ENCODE data around the gene ZPR1. TPM values are rescaled to one million over a fixed set of nuclear protein-coding genes. Genes with fewer than 3 reads are reported as not detected.
A peak's percentile ranks its signal among the peaks of the same experiment; 100 is the strongest.
"Not testable (repeated sequence)": the region's sequence is repeated elsewhere in the genome, so short reads cannot be mapped to it uniquely, and the experiment has no call there.

ZPR1 gene, protein sequence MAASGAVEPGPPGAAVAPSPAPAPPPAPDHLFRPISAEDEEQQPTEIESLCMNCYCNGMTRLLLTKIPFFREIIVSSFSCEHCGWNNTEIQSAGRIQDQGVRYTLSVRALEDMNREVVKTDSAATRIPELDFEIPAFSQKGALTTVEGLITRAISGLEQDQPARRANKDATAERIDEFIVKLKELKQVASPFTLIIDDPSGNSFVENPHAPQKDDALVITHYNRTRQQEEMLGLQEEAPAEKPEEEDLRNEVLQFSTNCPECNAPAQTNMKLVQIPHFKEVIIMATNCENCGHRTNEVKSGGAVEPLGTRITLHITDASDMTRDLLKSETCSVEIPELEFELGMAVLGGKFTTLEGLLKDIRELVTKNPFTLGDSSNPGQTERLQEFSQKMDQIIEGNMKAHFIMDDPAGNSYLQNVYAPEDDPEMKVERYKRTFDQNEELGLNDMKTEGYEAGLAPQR
- total RNA-seq (10 to 100 TPM; 66.5 to 74.4 TPM), polyA plus RNA-seq (10 to 100 TPM; 29.5 to 42.9 (median 36.1) TPM), total RNA-seq (86.7 to 190 (median 158) reads per million in 6 experiments)

DNA sequence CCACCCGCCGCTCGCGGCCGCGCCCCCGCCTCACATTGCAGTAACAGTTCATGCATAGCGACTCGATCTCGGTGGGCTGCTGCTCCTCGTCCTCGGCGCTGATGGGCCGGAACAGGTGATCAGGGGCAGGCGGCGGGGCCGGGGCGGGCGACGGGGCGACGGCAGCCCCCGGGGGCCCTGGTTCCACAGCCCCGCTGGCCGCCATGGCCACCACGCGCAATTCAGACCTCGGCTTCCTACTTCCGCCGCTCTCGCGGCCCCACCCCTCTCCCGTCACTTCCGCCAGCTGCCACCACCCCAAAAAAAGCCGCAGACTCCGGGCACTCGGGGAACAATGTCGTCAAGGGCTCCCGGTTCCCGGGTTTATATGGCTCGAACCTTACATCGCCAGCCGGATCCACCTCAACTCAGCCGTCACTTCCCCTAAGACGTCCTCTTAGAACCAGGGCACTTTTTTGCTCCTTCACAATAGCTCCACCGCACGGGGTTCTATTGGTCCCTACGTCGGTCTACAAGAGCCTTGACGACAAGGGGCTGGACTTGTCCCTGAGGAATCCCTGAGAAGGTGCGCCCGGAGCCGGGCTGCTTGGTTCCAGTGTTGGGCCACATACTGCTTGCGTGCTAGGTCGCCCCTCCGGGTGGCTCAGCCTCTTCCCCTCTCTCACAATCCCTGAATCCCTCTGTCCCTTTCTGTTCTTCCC is at the start of gene ZPR1:
Gene ZPR1, minus strand, starts transcription at position 238 of the 701 bp plus-strand sequence. Its CDS starts 33 bp downstream, at position 205.
- peak; percentile 71 to 91 (median 84) for DNase-seq
- peaks cover 20 to 56% (median 44%) of the 10 kb centered on the region in 4 donors for H3K4me1 Mint-ChIP-seq
- H3K36me3 Mint-ChIP-seq, result peaks cover 0 to 41% (median 14%) of the 10 kb centered on the region in 3 donors
- peak within 1 kb of the TSS; percentile 86 to 100 (median 98) for H3K27ac Mint-ChIP-seq
- POLR2A ChIA-PET, result interaction anchor here (0.6 to 4.0 kb wide), 8 partner anchors 14 to 442 kb away, joined by 4 to 66 read pairs (median 8); partner anchors contain the start of genes APOA4, BUD13, SIDT2 and SIK3
- peak within 1 kb of the TSS; percentile 75 to 99 (median 97) for H3K4me3 Mint-ChIP-seq
- peak; percentile 84 to 87 for ATAC-seq
- H3K27me3 Mint-ChIP-seq, result peaks cover 0 to 5% (median 0%) of the 10 kb centered on the region in 5 donors
- peaks cover 0 to 2% (median 0%) of the 10 kb centered on the region in 9 donors for H3K9me3 Mint-ChIP-seq

DNA sequence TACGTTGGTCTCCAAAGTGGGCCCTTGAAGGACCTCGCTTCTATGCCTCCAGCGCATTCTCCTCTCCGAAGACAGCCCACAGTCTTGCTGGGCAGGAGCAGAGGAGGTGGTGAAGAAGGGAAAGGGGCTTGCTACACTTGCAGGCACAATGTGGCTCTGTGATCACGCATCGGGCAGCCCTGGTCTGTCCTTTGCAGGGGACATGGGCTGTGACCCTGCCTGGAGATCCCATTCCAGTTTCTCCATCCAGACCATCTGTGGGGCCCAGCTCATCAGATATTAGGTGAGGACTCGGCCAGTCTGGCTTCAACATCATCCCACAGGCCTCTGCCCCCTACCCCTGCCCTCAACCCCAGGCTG is 48.8 kb upstream of the ZPR1 start:
- ATAC-seq (no peak), DNase-seq (no peak)
- H3K27ac Mint-ChIP-seq, result no peak overlapping the region
- peaks cover 5 to 18% (median 15%) of the 10 kb centered on the region in 4 donors for H3K4me1 Mint-ChIP-seq
- H3K9me3 Mint-ChIP-seq, result no peaks in the 10 kb centered on the region
- POLR2A ChIA-PET, result interaction anchor here (0.8 to 5.7 kb wide), 7 partner anchors 12 to 261 kb away, joined by 3 to 60 read pairs (median 8); partner anchors contain the start of genes APOA5, BUD13, SIK3 and ZPR1
- H3K4me3 Mint-ChIP-seq, result peak overlapping the region in 2 of 10 donors; percentile 6 to 85
- no peaks in the 10 kb centered on the region for H3K27me3 Mint-ChIP-seq
- H3K36me3 Mint-ChIP-seq, result no peaks in the 10 kb centered on the region

DNA sequence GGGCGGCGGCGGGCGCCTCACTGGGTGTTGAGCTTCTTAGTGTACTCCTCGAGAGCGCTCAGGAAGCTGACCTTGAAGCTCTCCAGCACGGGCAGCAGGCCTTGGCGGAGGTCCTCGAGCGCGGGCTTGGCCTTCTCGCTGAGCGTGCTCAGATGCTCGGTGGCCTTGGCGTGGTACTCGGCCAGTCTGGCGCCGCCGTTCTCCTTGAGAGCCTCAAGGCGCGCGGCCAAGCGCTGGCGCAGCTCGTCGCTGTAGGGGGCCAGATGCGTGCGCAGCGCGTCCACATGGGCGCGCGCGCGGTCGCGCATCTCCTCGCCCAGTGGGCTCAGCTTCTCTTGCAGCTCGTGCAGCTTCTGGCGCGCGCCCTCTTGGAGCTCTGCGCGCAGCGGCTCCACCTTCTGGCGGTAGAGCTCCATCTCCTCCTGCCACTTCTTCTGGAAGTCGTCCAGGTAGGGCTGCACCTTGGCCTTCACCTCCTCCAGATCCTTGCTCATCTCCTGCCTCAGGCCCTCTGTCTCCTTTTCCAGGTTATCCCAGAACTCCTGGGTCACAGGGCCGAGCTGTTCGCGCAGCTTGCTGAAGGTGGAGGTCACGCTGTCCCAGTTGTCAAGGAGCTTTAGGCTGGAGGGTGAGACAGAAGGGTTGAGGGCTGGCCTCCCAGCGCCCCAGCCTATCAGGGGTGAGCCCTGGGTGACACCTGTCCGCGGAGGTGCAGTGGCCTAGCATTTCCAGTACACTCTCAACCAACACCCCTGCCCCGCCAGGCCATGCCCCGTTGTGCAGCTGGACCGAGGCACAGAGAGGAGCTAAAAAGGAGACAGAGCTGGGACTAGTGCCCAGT is 48.2 kb upstream of the ZPR1 start:
- peaks cover 5 to 18% (median 15%) of the 10 kb centered on the region in 4 donors for H3K4me1 Mint-ChIP-seq
- DNase-seq, result peak; percentile 71 to 89 (median 80)
- peak; percentile 92 to 96 for ATAC-seq
- no peaks in the 10 kb centered on the region for H3K9me3 Mint-ChIP-seq
- POLR2A ChIA-PET, result interaction anchor here (0.8 to 5.7 kb wide), 11 partner anchors 13 to 395 kb away, joined by 3 to 60 read pairs (median 6); partner anchors contain the start of genes APOA5, BUD13, PAFAH1B2 and PCSK7
- no peaks in the 10 kb centered on the region for H3K27me3 Mint-ChIP-seq
- H3K4me3 Mint-ChIP-seq, result peak overlapping the region; percentile 66 to 88 (median 82)
- no peaks in the 10 kb centered on the region for H3K36me3 Mint-ChIP-seq
- H3K27ac Mint-ChIP-seq, result peak overlapping the region in 8 of 10 donors; percentile 60 to 91 (median 80)

DNA sequence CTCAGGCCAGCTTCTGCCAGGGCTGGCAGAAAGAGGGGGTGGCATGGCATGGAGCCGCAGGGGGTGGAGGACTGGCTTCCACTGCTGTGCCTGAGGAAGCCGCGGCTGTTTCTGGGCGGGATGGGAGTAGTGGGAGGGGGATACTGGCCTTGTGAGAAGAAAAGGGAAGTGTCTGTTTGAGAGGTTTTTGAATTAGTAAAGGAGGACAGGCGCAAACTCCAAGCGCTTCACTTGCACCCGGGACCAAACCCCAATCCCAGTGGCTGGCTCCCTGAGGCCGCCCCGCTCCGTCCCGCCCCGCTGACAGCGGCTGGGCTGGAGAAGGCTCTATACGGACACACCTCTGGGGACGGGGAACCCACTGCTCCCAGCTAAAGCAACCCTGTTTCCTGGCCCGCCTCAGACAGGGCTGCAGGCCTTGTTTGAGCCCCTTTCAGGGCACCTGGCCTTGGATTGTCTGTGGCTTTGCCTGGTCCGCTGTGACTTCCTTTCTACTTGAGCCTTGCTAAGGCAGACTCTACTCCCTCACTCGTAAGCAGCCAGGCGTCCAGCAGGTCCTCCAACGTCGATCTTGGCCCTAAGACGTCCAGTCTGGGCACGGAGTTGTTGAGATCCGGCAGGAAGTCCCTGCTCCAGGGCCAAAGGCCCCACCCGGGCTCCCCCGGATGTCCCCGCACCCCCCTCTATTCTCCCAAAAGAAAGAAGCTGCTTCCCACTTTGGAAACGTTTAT is 47.4 kb upstream of the ZPR1 start:
- Mint-ChIP-seq H3K9me3 (no peaks in the 10 kb centered on the region), H3K27ac (peak overlapping the region in 7 of 10 donors; percentile 31 to 87 (median 81)), H3K4me1 (peaks cover 5 to 18% (median 14%) of the 10 kb centered on the region in 4 donors), H3K27me3 (no peaks in the 10 kb centered on the region), H3K4me3 (peak overlapping the region; percentile 66 to 88 (median 82)), H3K36me3 (no peaks in the 10 kb centered on the region)
- peak in 1 of 2 donors; percentile 21 for ATAC-seq
- DNase-seq, result peak in 1 of 10 donors; percentile 17
- POLR2A ChIA-PET, result interaction anchor here (0.9 to 5.7 kb wide), 10 partner anchors 18 to 396 kb away, joined by 3 to 60 read pairs (median 8); partner anchors contain the start of genes APOA5, BUD13, PAFAH1B2 and PCSK7

DNA sequence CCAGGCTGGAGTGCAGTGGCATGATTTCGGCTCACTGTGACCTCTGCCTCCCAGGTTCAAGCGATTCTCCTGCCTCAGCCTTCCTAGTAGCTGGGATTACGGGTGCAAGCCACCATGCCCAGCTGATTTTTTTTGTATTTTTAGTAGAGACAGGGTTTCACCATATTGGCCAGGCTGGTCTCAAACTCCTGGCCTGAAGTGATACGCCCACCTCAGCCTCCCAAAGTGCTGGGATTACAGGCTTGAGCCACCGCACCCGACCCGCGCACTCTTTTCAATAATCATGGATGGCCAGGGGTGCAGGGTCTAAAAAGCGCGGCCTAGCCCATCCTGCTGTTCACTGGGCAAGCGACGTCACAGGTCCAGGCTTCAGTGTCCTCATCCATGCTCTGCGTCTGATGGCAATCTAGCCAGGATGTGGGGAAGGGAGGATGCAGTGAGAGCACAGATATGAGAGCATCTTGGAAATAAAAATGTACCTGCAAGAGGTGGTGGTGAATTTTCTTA is 46.8 kb upstream of the ZPR1 start:
- DNase-seq, H3K36me3 Mint-ChIP-seq, H3K27me3 Mint-ChIP-seq, H3K9me3 Mint-ChIP-seq, ATAC-seq: not testable (repeated sequence)
- POLR2A ChIA-PET, result interaction anchor here (1.0 to 5.7 kb wide), 5 partner anchors 19 to 261 kb away, joined by 4 to 60 read pairs (median 20); partner anchors contain the start of genes APOA5 and ZPR1
- Mint-ChIP-seq H3K27ac (peak overlapping the region in 5 of 10 donors; percentile 31 to 81 (median 54)), H3K4me1 (peaks cover 5 to 18% (median 14%) of the 10 kb centered on the region in 4 donors), H3K4me3 (peak overlapping the region in 9 of 10 donors; percentile 37 to 82 (median 63))

DNA sequence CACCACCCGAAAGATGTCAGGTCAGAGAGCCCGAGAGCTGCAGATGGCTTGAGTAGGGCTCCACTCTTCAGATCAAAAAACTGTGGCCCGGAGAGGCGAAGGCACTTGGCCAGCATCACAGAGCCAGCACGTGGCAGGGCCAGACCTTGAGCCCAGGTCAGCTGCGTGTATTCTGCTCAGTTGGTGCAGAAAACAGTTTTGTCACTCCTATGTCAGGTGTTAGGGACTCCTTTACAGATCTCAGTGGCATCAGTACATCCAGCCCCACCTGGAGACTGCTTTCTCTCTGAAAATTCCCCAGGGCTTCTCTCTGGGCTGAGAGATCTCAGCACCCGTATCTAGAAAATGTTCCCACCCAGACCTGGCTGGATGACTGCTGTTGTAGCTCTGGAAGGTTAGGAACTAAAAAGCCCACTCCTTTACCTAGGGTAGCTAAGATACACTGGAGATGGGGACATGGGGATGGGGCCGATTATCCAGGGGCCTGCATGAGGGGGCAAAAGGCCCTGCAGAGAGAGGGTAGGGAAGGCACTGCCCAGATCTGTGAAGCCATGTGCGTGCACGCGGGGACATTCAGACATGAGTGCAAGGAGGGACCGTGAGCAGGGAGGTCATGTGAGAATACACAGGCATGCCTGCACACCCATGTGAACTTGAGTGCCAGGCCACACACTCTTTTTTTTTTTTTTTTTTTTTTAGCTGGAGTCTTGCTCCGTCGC is 46.2 kb upstream of the ZPR1 start:
- Mint-ChIP-seq H3K9me3 (no peaks in the 10 kb centered on the region), H3K27me3 (no peaks in the 10 kb centered on the region), H3K27ac (peak overlapping the region in 3 of 10 donors; percentile 27 to 66 (median 38)), H3K36me3 (no peaks in the 10 kb centered on the region), H3K4me3 (peak overlapping the region in 7 of 10 donors; percentile 24 to 51 (median 38)), H3K4me1 (peaks cover 5 to 18% (median 14%) of the 10 kb centered on the region in 4 donors)
- DNase-seq, result no peak
- POLR2A ChIA-PET, result interaction anchor here (1.0 to 5.7 kb wide), 3 partner anchors 19 to 261 kb away, joined by 4 to 60 read pairs (median 9); no protein-coding TSS in a partner anchor
- no peak for ATAC-seq

DNA sequence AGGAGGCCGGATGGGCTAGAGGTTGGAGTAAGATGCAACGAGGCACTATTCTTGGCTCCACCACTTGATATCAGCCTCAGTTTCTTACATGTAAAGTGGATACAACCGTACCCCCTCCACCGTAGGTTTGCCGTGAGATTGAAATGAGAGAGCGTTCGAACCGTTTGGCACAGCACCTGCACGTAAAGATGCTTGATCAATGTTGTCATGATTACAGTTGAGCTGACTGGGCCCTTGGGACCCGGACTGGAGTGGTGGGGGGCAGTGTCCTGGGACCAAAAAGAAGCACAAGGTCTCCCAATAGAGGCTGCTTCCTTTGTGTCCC is 45.6 kb upstream of the ZPR1 start:
- no peak overlapping the region for H3K4me3 Mint-ChIP-seq
- no peaks in the 10 kb centered on the region for H3K27me3 Mint-ChIP-seq
- H3K9me3 Mint-ChIP-seq, result no peaks in the 10 kb centered on the region
- peaks cover 5 to 18% (median 14%) of the 10 kb centered on the region in 4 donors for H3K4me1 Mint-ChIP-seq
- peak overlapping the region in 1 of 10 donors; percentile 4 for H3K27ac Mint-ChIP-seq
- ATAC-seq, result no peak
- no peaks in the 10 kb centered on the region for H3K36me3 Mint-ChIP-seq
- POLR2A ChIA-PET, result interaction anchor here (1.0 to 5.7 kb wide), 2 partner anchors 20 to 262 kb away, joined by 4 to 60 read pairs; no protein-coding TSS in a partner anchor
- DNase-seq, result no peak

DNA sequence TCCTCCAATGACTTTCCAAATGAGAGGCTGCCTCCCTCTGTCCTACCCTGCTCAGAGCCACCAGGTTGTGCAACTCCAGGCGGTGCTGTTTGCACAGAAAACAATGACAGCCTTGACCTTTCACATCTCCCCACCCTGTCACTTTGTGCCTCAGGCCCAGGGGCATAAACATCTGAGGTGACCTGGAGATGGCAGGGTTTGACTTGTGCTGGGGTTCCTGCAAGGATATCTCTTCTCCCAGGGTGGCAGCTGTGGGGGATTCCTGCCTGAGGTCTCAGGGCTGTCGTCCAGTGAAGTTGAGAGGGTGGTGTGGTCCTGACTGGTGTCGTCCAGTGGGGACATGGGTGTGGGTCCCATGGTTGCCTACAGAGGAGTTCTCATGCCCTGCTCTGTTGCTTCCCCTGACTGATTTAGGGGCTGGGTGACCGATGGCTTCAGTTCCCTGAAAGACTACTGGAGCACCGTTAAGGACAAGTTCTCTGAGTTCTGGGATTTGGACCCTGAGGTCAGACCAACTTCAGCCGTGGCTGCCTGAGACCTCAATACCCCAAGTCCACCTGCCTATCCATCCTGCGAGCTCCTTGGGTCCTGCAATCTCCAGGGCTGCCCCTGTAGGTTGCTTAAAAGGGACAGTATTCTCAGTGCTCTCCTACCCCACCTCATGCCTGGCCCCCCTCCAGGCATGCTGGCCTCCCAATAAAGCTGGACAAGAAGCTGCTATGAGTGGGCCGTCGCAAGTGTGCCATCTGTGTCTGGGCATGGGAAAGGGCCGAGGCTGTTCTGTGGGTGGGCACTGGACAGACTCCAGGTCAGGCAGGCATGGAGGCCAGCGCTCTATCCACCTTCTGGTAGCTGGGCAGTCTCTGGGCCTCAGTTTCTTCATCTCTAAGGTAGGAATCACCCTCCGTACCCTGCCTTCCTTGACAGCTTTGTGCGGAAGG is 44.8 kb upstream of the ZPR1 start:
- DNase-seq, result no peak
- Mint-ChIP-seq H3K9me3 (no peaks in the 10 kb centered on the region), H3K27ac (peak overlapping the region in 1 of 10 donors; percentile 90), H3K4me3 (no peak overlapping the region), H3K27me3 (no peaks in the 10 kb centered on the region), H3K36me3 (no peaks in the 10 kb centered on the region), H3K4me1 (peaks cover 5 to 18% (median 14%) of the 10 kb centered on the region in 4 donors)
- ATAC-seq, result no peak
- POLR2A ChIA-PET, result interaction anchor here (5.7 kb wide), 1 partner anchor 21 kb away, joined by 60 read pairs; no protein-coding TSS in a partner anchor

DNA sequence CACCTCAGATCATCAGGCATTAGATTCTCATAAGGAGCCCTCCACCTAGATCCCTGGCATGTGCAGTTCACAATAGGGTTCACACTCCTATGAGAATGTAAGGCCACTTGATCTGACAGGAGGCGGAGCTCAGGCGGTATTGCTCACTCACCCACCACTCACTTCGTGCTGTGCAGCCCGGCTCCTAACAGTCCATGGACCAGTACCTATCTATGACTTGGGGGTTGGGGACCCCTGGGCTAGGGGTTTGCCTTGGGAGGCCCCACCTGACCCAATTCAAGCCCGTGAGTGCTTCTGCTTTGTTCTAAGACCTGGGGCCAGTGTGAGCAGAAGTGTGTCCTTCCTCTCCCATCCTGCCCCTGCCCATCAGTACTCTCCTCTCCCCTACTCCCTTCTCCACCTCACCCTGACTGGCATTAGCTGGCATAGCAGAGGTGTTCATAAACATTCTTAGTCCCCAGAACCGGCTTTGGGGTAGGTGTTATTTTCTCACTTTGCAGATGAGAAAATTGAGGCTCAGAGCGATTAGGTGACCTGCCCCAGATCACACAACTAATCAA is 44.0 kb upstream of the ZPR1 start:
- H3K4me3 Mint-ChIP-seq, result no peak overlapping the region
- H3K27ac Mint-ChIP-seq, result peak overlapping the region in 2 of 10 donors; percentile 35 to 85
- POLR2A ChIA-PET, result interaction anchor here (0.6 kb wide), 1 partner anchor 43 kb away, joined by 3 read pairs; no protein-coding TSS in a partner anchor
- H3K27me3 Mint-ChIP-seq, result no peaks in the 10 kb centered on the region
- ATAC-seq (no peak), DNase-seq (no peak)
- H3K36me3 Mint-ChIP-seq, result no peaks in the 10 kb centered on the region
- H3K9me3 Mint-ChIP-seq, result no peaks in the 10 kb centered on the region
- peaks cover 5 to 18% (median 14%) of the 10 kb centered on the region in 4 donors for H3K4me1 Mint-ChIP-seq

Measured in naive thymus-derived CD8-positive, alpha-beta T cell (primary cell).